ENCODE measurements around the gene DNAJC5. TPM values are rescaled to one million over a fixed set of nuclear protein-coding genes. Genes with fewer than 3 reads are reported as not detected.

The DNAJC5 gene
- total and polyA plus RNA-seq, 2 of the 8 experiments (the other 6 are each of a cell fraction or from before 2014, with no cell fraction given) = 19.2 to 31.2 TPM

DNA sequence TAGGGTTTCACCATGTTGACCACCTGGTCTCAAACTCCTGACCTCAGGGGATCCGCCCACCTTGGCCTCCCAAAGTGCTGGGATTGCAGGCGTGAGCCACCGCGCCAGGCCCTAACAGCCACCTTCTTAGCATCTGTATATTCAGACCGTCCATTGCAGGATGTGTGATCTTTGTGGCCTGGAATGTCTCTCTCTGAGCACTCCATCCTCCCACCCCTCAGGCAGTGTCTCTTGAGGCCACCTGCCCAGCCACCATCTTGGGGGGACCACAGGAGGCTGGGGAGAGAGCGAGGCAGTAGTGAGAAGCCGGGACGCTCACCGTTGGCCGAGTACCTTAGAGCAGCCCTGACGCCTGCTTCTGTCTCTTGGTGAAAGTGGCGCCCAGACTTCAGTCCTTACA lies 18.8 kb downstream of the DNAJC5 start (continued):
- TF ChIP-seq JUND (IDR thresholded peaks at IDR 0.05; ENCODE audit: low read length) = no peak
- TF ChIP-seq TAF7 (optimal IDR thresholded peaks at IDR 0.05; ENCODE audit: borderline replicate concordance, low read depth, low read length) = no peak
- TF ChIP-seq YY1 (IDR thresholded peaks at IDR 0.05; ENCODE audit: low read depth, low read length) = no peak
- no peak for TF ChIP-seq HDAC2 (IDR thresholded peaks at IDR 0.05; ENCODE audit: borderline replicate concordance in 1 of 2, low read depth in 2 of 2, low read length in 2 of 2)
- no peak for TF ChIP-seq KDM1A (IDR thresholded peaks at IDR 0.05; ENCODE audit: borderline replicate concordance, low read length)

All from H1 (cell line).